Lower leg skin (tissue), 3 donors: ENCODE data around the gene CCPG1.

Experiments used
- CTCF ChIP-seq, 3 donors: fragments of 450-650 bp; IDR thresholded peaks; one replicate each; pipeline ENCODE4 v1.5.1; 2016; ENCODE audit warnings: antibody characterized with exemption in 3 of 3, mild to moderate bottlenecking in 3 of 3, moderate library complexity in 2 of 3
- POLR2A ChIP-seq, 2 donors: fragments of 450-650 bp; IDR thresholded peaks; one replicate each; pipeline ENCODE4 v1.6.1; 2016 to 2017; ENCODE audit warnings: antibody characterized with exemption in 2 of 2, mild to moderate bottlenecking in 1 of 2, moderate library complexity in 1 of 2

- TF ChIP-seq POLR2A (IDR thresholded peaks at IDR 0.05) (no peak), CTCF (IDR thresholded peaks at IDR 0.05) (no peak)
These were observed 5.5 kb downstream of the CCPG1 start for GRCh38 chr15:55402707-55403106.
